K562 (cell line): ENCODE measurements around the gene DIRAS3. TPM values are rescaled to one million over a fixed set of nuclear protein-coding genes. Genes with fewer than 3 reads are reported as not detected.
"Not testable (repeated sequence)": the region's sequence is repeated elsewhere in the genome, so short reads cannot be mapped to it uniquely, and the experiment has no call there.

Experiments used
- ATAC-seq: fragments of 200-7000 bp; cut with Tn5 transposase; 3 replicates; pipeline ENCODE4 v1.9.1; 2020; ENCODE audit warnings: moderate library complexity
- BruUV-seq: library from RNA; stranded (reverse); fragments of 400-500 nt; replicated peaks from 2 replicates; lab custom pipeline; 2021; lab: Mats Ljungman, UMichigan
- CTCF ChIA-PET: fragments of 300-600 bp; formaldehyde crosslinking; extraction: SDS; loops from one replicate; lab custom pipeline; 2021; ENCODE audit warnings: low intra/inter-chr PET ratio; lab: Yijun Ruan, JAX
- POLR2A ChIA-PET: fragments of 300-600, 350-650 bp; sonication (Branson Sonifier 250); formaldehyde crosslinking; extraction: SDS; loops from one replicate; lab custom pipeline; 2021; ENCODE audit warnings: antibody characterized with exemption, inconsistent platforms; lab: Yijun Ruan, JAX
- DNase-seq, 4 experiments: peaks; one replicate each; pipeline versions ENCODE4 v3.0.0 to v3.0.0-alpha.2; 2011 to 2018; ENCODE audit warnings: low spot score in 3 of 4, mixed read lengths in 3 of 4; ENCODE audit errors: extremely low read depth in 1 of 4
- FAIRE-seq: peaks from 2 replicates; lab custom pipeline; 2011; peaks lifted over from hg19 to GRCh38; lab: Jason Lieb, UNC
- H2AFZ ChIP-seq: 2 replicates; pipeline ENCODE4 v1.6.0; 2011; ENCODE audit warnings: low read depth, low read length, control low read depth, inconsistent platforms
- H3K27ac ChIP-seq: fragments of 200-600 bp; 3 replicates; pipeline ENCODE4 v1.8.0; 2011; ENCODE audit warnings: low read depth, mild to moderate bottlenecking, control low read depth, inconsistent platforms, low read length, moderate library complexity, mixed read lengths; ENCODE audit errors: extremely low read depth
- H3K27me3 ChIP-seq, 2 experiments: fragments of 300-600 bp in 1 of 2; 2 replicates in 1 of 2; 3 replicates in 1 of 2; pipeline versions ENCODE4 v1.6.0 to v1.8.0; 2011; ENCODE audit warnings: inconsistent platforms in 2 of 2, low read length in 2 of 2, mild to moderate bottlenecking in 1 of 2, mixed read lengths in 1 of 2, moderate library complexity in 1 of 2; ENCODE audit not compliant: control insufficient read depth in 2 of 2, insufficient read depth in 2 of 2
- H3K36me3 ChIP-seq: fragments of 300-600 bp; 3 replicates; pipeline ENCODE4 v1.8.0; 2011; ENCODE audit warnings: mild to moderate bottlenecking, low read length, inconsistent platforms; ENCODE audit not compliant: control insufficient read depth, insufficient read depth
- H3K4me1 ChIP-seq, 2 experiments: fragments of 200-600 bp in 1 of 2; replicated peaks in 1 of 2; 2 replicates in 1 of 2; 3 replicates in 1 of 2; pipeline versions ENCODE4 v1.5.1 to v1.8.0; 2011; ENCODE audit warnings: inconsistent platforms in 2 of 2, low read length in 2 of 2, mild to moderate bottlenecking in 1 of 2, mixed read lengths in 1 of 2, moderate library complexity in 1 of 2; ENCODE audit not compliant: control insufficient read depth in 2 of 2, insufficient read depth in 2 of 2
- H3K4me2 ChIP-seq: 2 replicates; pipeline ENCODE4 v1.6.1; 2011; ENCODE audit warnings: low read length, control low read depth, inconsistent platforms, mixed read lengths; ENCODE audit not compliant: insufficient read depth
- H3K4me3 ChIP-seq: fragments of 200-600 bp; sonication (generic), shearing (Covaris generic); 2 replicates; pipeline ENCODE4 v1.5.1; 2016; ENCODE audit warnings: control low read depth, inconsistent platforms
- H3K79me2 ChIP-seq: fragments of 200-600 bp; 3 replicates; pipeline ENCODE4 v1.8.0; 2011; ENCODE audit warnings: low read length, inconsistent platforms; ENCODE audit not compliant: control insufficient read depth, insufficient read depth
- H3K9ac ChIP-seq, 2 experiments: 2 replicates each; pipeline versions ENCODE4 v1.6.0 to v1.6.1; 2011; ENCODE audit warnings: low read depth in 2 of 2, low read length in 2 of 2, control low read depth in 1 of 2, inconsistent platforms in 1 of 2, mild to moderate bottlenecking in 1 of 2, mixed read lengths in 1 of 2; ENCODE audit not compliant: insufficient read depth in 1 of 2
- H3K9me1 ChIP-seq: one replicate; pipeline ENCODE4 v1.6.0; 2011; ENCODE audit warnings: inconsistent platforms, mild to moderate bottlenecking, low read length, moderate library complexity; ENCODE audit not compliant: control insufficient read depth, insufficient read depth
- H3K9me3 ChIP-seq: replicated peaks from 2 replicates; pipeline ENCODE4 v1.5.1; 2011; ENCODE audit warnings: low read depth, low read length, inconsistent platforms; ENCODE audit not compliant: control insufficient read depth, insufficient read depth
- H4K20me1 ChIP-seq: replicated peaks from 2 replicates; pipeline ENCODE4 v1.6.1; 2011; ENCODE audit warnings: low read length, inconsistent platforms, mixed read lengths; ENCODE audit not compliant: control insufficient read depth, insufficient read depth
- C11orf30 ChIP-seq: fragments of 450-650 bp; IDR thresholded peaks from 2 replicates; pipeline ENCODE4 v1.6.1; 2016; ENCODE audit warnings: low read depth, mild to moderate bottlenecking
- GTF3C2 ChIP-seq: IDR thresholded peaks from 3 replicates; pipeline ENCODE4 v1.6.1; 2011; ENCODE audit warnings: borderline replicate concordance, mild to moderate bottlenecking, moderate library complexity; ENCODE audit not compliant: insufficient read length; ENCODE audit errors: extremely low read depth
- IFI16 ChIP-seq: fragments of 250-450 bp; sonication (Bioruptor Pico); IDR thresholded peaks from 2 replicates; pipeline ENCODE4 v2.1.2; 2022; ENCODE audit warnings: mild to moderate bottlenecking, inconsistent platforms
- MAFG ChIP-seq: fragments of 450-650 bp; conservative IDR thresholded peaks from 2 replicates; pipeline ENCODE4 v1.6.1; 2016; ENCODE audit warnings: missing genetic modification characterization, missing compliant biosample characterization
- NFIX ChIP-seq: fragments of 250-450 bp; sonication (Bioruptor Pico); IDR thresholded peaks from 2 replicates; pipeline ENCODE4 v1.4.0; 2020; ENCODE audit warnings: low read depth, mild to moderate bottlenecking, moderate library complexity
- RAD21 ChIP-seq, 2 experiments: fragments of 250-450 bp in 1 of 2; fragments of 450-650 bp in 1 of 2; sonication (Bioruptor Pico) in 1 of 2; formaldehyde crosslinking in 1 of 2; IDR thresholded peaks in 1 of 2; conservative IDR thresholded peaks in 1 of 2; 2 replicates each; pipeline versions ENCODE4 v1.4.0 to v1.8.0; 2020 to 2022; ENCODE audit warnings: mild to moderate bottlenecking in 2 of 2, moderate library complexity in 1 of 2
- TBL1XR1 ChIP-seq, 2 experiments: IDR thresholded peaks; 2 replicates each; pipeline ENCODE4 v1.6.1; 2012; ENCODE audit warnings: improper control_type of control experiment in 2 of 2, low read length in 2 of 2, mild to moderate bottlenecking in 1 of 2
- TFE3 ChIP-seq: fragments of 450-650 bp; formaldehyde crosslinking; IDR thresholded peaks from 2 replicates; pipeline ENCODE4 v1.4.0; 2020; ENCODE audit warnings: mild to moderate bottlenecking, mixed read lengths
- ZFP36 ChIP-seq: fragments of 150-350 bp; IDR thresholded peaks from 2 replicates; pipeline ENCODE4 v1.6.1; 2018; ENCODE audit warnings: low read length, low read depth; ENCODE audit not compliant: partially characterized antibody
- ZKSCAN1 ChIP-seq: fragments of 150-350 bp; IDR thresholded peaks from 2 replicates; pipeline ENCODE4 v1.6.1; 2016; ENCODE audit warnings: low read depth, low read length
- ZNF232 ChIP-seq: sonication (generic); formaldehyde crosslinking; IDR thresholded peaks from 2 replicates; pipeline ENCODE4 v1.8.0; 2022; ENCODE audit warnings: mild to moderate bottlenecking, missing genetic modification reagents
- ZNF316 ChIP-seq: fragments of 450-650 bp; IDR thresholded peaks from 2 replicates; pipeline ENCODE4 v1.6.1; 2016
- WGBS: fragments of 100-300 bp; shearing (Covaris generic); methylation state at CpG from one replicate; pipeline ENCODE4 v1.1.6; 2016; ENCODE audit warnings: low coverage, mixed read lengths; ENCODE audit not compliant: insufficient coverage; ENCODE audit errors: missing lambda C conversion rate; 5-methylcytosine and 5-hydroxymethylcytosine counted together
- in situ Hi-C: fragments of 300-500 bp; cut with MboI; formaldehyde crosslinking; loops from 4 replicates; pipeline ENCODE4 v1.15.0; 2018; ENCODE audit warnings: inconsistent platforms, mixed read lengths
- intact Hi-C: fragments of 100-400 bp; cut with micrococcal nuclease; formaldehyde crosslinking; loops from 2 replicates; pipeline ENCODE4 v1.14.2; 2022
- polyA plus RNA-seq, 8 experiments: library from polyadenylated mRNA; depleted of rRNA in 4 of 8; stranded (reverse) in 5 of 8; unstranded in 3 of 8; fragments of >200 nt; fragmentation: Nextera tagmentation in 2 of 8; fragmentation: Illumina TruSeq in 1 of 8; extraction: Ambion mirVana in 2 of 8; extraction: Trizol in 1 of 8; gene quantifications; 2 replicates each; pipeline versions ENCODE4 v1.2.1 to v1.2.3, GENCODE V29; 2011 to 2014; ENCODE audit warnings: inconsistent platforms in 1 of 8, missing spikeins in 1 of 8
- total RNA-seq, 7 experiments: library from RNA; depleted of rRNA in 6 of 7; stranded (reverse); fragments of >200 nt in 6 of 7; fragmentation: Illumina TruSeq in 2 of 7; extraction: Trizol in 2 of 7; gene quantifications; 2 replicates each; pipeline versions ENCODE4 v1.2.1 to v1.2.3, GENCODE V29; 2011 to 2021; ENCODE audit warnings: low replicate concordance in 1 of 7

DIRAS3 gene
- total and polyA plus RNA-seq, 9 of the 15 experiments (the other 6 are each of a cell fraction or from before 2014, with no cell fraction given): 7.9 to 96.1 (median 41.7) TPM

DNA sequence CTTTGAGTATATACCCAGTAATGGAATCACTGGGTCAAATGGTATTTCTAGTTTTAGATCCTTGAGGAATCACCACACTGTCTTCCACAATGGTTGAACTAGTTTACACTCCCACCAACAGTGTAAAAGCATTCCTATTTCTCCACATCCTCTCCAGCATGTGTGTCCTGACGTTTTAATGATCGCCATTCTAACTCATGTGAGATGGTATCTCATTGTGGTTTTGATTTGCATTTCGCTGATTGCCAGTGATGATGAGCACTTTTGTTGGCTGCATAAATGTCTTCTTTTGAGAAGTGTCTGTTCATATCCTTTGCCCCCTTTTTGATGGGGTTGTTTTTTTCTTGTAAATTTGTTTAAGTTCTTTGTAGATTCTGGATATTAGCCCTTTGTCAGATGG lies 46.8 kb downstream of the DIRAS3 start:
- in situ Hi-C loops, H3K4me2 ChIP-seq, H3K27me3 ChIP-seq, H3K9ac ChIP-seq, CTCF ChIA-PET, BruUV-seq, H4K20me1 ChIP-seq, H2AFZ ChIP-seq, FAIRE-seq, intact Hi-C loops, H3K36me3 ChIP-seq, POLR2A ChIA-PET, H3K4me1 ChIP-seq, DNase-seq, H3K79me2 ChIP-seq, H3K27ac ChIP-seq, H3K9me3 ChIP-seq, H3K4me3 ChIP-seq, H3K9me1 ChIP-seq, ATAC-seq: not testable (repeated sequence)
- 12% methylated on average over 3 of the region's 3 CpGs for WGBS

DNA sequence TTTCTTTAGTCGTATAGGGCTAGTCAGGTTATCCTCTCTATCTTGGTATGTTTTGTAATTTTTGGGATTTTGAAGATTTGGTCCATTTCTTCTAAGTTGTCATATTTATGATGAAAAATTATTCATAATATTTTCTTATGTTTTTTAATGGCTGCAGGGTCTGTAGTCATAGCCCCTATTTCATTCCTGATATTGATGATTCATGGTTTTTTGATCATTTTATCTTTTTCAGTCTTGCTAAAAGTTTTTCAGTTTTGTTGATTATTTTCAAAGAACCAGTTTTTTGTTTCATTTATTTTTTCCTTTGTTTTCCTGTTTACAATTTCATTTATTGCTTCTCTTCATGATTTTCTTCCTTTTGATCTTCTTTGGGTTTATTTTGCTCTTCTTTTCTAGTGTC lies 50.2 kb downstream of the DIRAS3 start:
- Histone ChIP-seq H3K4me3 (no peak overlapping the region), H2AFZ (no peak overlapping the region), H4K20me1 (no peaks in the 10 kb centered on the region), H3K36me3 (no peaks in the 10 kb centered on the region), H3K27ac (no peak overlapping the region), H3K79me2 (no peaks in the 10 kb centered on the region), H3K9me3 (no peaks in the 10 kb centered on the region; the same call in 1 of the 2 replicates), H3K9me1 (no peaks in the 10 kb centered on the region), H3K4me2 (no peak overlapping the region), H3K9ac (no peak overlapping the region), H3K27me3 (no peaks in the 10 kb centered on the region), H3K4me1 (no peaks in the 10 kb centered on the region)
- DNase-seq (no peak), ATAC-seq (no peak), FAIRE-seq (no peak)
- ChIA-PET POLR2A (no interaction called here), CTCF (no interaction called here)
- 0% methylated on average over 1 of the region's 1 CpG for WGBS
- in situ Hi-C loops: no loop called here
- TF ChIP-seq MAFG (tag): peak; percentile 26; the same call in 1 of the 2 replicates
- no peak for TF ChIP-seq TFE3 (CRISPR knock-in tag)
- no peak for TF ChIP-seq IFI16
- TF ChIP-seq TBL1XR1 (IDR thresholded peaks at IDR 0.05; ENCODE audit: low read length in 2 of 2): no peak
- no peak for TF ChIP-seq ZFP36
- TF ChIP-seq ZNF316: peak; percentile 73
- no peak for TF ChIP-seq GTF3C2
- no peak for TF ChIP-seq NFIX (CRISPR knock-in tag)
- TF ChIP-seq ZKSCAN1: no peak
- no peak for TF ChIP-seq ZNF232 (CRISPR knock-in tag)
- TF ChIP-seq RAD21 (CRISPR knock-in tag; conservative IDR thresholded peaks at IDR 0.05 in 1 of 2, IDR thresholded peaks at IDR 0.05 in 1 of 2): no peak
- TF ChIP-seq C11orf30: peak; percentile 65
- BruUV-seq: no TSS peak
- intact Hi-C loops: no loop called here
